CD4-positive, alpha-beta T cell treated with Interleukin-2 at 100 ng/mL for 4 hours (primary cell): ENCODE data around the gene UBE2U.

Source experiments
- DNase-seq: peaks from one replicate; pipeline ENCODE4 v3.0.0-alpha.2; 2020; ENCODE audit warnings: low spot score

The UBE2U gene, protein sequence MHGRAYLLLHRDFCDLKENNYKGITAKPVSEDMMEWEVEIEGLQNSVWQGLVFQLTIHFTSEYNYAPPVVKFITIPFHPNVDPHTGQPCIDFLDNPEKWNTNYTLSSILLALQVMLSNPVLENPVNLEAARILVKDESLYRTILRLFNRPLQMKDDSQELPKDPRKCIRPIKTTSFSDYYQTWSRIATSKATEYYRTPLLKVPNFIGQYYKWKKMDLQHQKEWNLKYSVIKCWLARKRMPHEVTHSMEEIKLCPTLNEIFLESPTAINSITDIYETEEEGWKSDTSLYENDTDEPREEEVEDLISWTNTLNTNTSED

DNA sequence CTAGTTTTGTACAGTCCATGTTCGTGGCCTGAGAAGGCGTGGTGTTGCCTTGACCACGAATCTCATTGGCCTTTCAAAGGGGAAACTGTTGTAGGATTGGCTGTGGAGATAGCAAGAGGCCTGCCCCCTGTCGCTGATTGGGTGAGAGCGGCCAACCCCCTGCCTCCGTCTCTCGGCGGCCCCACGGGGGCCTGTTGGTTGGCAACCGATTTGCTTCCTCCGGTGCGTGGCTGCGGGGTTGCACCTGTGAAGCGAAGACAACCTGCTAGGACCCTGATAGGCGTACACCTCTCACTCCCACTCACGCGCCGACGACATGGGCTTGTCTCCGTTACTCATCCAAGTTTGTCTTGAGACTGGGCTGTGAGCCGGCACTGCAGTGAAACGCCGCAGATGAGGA is at the start of gene UBE2U:
Gene UBE2U (plus strand): TSS at position 204 of the 400 bp plus-strand sequence. CDS start 428 bp downstream, outside the sequence.
- DNase-seq = no peak

DNA sequence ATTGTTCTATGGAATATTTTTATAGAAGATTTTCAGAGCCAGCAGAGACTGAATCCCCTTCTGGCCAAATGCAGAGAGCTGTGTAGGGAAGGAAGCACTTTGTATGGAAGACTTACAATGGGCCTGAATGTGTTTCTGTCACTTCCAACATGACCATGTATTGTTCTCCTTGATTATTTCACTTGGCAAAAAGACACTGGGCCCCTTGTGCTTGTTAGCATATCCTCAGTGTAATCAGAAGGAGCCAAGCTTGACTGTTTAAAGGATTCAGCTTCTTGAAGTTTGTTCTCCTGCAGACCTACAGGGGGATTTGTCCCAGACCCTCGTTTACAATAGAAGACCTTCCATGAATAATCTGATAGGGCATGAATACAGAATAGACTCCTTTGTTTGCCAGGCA is 48.1 kb upstream of the UBE2U start:
- no peak for DNase-seq

DNA sequence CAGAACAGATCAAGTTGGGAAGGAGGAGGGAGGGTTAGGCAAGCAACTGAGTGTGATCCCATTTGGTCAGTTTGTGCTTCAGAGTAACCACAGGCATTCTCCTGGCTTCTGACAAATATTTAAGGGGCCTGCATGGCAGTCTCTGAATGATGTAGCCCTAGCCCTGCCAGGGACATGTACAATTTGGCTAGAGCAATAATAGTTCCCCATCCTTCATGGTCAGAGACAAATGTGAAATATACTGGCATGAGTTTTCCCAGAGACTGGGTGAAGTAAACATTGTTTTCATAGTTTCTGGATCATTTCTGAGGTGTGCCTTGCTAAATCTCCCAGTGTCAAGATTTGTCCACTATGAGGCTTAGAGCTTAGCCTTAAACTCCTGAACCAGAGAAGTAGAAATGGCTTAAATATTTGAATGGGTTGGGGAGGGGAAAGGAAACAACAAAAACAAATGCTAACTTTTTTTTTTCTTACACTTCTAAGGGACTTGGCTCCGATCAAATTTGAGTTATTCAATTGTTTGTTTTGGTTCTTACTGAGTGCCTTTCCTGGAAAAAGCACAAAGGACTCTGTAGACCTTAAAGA is 42.0 kb upstream of the UBE2U start:
- DNase-seq = no peak

DNA sequence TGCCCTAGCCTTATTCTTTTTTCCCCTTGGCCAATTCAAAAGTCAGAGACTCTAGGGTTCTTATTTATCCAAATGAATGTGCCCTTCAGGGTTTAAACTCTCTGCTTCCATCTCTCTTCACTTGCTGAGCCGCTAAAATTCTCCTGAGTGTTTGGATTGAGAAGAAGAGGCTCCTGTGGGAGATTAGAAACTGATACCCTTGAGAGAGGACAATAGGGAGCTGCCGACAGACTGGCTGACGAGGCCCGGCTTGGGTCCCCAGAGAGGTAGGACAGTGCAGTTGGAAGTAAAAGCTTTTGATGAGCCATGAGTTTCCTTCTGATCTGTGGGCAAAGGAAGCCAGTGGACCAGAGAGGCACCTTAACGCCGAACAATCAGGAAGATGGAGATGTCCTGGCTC is 41.3 kb upstream of the UBE2U start:
- no peak for DNase-seq

DNA sequence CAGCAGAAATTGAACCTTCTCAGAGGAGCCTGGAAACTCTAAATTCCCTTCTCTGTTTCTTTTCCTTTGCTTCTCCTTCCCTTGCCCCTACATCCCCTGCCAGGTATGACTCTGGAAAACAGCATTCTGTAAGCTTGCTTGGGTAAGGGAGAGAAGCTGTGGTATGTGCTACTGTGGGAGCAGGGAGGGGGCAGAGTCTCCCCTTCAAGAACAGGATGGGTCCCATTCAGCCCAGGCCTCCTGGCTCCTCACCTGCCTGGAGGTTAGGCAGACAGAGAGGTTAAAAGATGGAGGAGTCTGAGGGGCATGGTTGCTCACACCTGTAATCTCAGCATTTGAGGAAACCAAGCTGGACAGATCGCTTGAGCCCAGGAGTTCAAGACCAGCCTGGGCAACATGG is 40.6 kb upstream of the UBE2U start:
- no peak for DNase-seq

DNA sequence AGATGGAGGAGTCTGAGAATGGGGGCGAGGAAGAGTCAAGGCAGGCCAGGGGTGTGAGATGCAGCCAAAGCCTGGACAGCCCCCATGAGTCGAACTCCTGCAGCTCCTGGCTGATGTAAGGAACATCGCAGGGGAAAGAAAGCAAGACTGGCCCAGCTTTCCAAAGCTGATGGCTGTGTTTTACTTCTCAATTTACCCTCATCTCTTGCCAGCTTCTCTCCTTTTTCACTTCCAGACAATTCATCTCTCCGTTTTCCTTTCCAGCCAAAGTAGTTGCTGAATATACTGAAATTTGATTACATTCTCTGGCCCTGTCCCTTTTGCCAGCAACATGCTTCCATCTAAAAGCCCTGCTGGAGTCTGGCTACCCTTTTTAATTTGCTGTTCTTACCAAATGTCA is 40.0 kb upstream of the UBE2U start:
- DNase-seq = no peak

DNA sequence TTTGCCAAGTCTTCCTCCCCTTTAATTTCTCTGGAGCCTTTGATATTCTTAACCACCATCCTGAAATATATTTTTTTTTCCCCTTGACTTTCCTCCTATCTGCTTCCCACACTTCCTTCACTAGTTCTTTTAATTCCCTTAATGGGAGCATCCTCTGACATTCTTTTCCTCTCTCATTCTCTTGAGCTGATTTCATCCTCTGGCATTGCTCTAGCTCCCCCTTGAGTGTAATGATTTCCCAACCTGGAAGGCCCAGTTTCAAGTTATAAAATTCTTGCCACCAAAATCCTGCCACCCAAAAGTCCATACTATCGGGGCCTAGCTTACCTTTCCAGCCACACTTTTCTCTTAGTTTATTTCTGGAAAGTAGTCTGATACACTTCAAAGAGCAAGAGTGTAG is 39.5 kb upstream of the UBE2U start:
- no peak for DNase-seq

DNA sequence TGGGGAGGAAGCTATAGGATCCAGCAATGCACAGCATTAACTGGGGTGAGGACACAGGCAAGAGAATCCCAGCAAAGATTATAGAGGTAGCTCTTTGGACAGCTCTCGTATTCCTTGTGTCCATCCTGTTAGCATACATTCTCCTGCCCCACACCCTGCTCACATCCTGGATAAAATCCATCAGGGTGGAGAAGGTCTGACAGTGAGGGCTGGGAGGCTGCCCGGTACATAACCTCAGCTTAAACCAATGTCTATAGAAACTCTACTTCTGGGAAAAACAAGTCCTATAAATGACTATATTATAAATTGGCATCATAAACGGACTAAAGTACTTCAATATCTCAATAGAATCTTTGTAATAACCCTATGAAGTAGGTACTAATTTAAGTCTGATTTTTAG is 36.8 kb upstream of the UBE2U start:
- DNase-seq = no peak

DNA sequence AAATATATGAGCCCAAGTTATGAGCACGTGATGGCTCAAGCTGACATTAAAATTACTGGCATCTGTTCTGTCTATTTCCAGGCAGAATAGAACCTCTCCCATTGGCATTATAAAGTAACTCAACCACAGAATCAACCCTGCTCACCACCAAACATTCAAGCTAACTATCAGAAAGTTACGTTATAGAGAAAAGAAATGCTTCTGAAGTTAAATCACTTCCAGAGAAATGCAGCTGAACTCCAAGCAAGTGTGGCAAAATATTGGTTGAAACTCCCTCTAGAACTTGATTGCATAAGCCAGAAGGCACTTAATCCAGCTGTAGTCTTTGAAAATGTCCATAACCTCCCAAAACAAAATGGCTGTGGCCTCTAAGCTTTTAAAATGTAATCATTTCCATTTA is 36.2 kb upstream of the UBE2U start:
- no peak for DNase-seq

DNA sequence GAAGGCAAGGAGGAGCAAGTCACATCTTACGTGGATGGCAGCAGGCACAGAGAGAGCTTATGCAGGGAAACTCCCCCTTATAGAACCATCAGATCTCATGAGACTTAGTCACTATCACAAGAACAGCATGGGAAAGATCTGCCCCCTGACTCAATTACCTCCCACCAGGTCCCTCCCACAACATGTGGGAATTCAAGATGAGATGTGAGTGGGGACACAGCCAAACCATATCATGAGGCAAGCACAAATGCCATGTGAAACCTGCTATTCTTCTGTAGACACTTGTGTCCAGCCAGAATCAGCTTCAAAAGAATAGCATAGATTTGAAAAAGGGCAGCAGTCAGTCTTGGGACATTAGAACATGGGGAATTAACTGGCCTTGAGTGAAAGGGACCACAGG is 32.2 kb upstream of the UBE2U start:
- no peak for DNase-seq

DNA sequence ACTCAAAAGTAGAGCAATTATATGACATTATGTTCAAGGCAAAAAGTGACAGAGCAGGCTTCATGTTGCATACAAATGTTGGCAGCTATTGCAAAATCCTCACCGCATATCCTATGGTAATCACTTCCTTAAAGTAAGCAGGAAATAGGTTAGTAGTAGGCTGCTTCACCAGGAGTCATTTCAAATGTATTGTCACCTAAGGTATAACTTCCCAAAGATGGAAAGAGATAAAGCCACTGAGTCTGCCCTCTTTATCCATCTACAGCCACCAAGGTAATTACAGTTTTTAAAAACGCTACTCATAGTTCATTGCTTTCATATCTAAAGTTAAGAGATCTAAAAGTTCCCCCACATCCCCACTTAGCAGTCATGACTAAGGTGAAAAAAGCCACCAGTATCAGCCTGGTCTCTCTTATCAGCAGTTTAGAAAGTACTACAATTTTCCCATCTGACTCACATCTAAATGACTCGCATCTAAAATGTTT is 31.6 kb upstream of the UBE2U start:
- no peak for DNase-seq

DNA sequence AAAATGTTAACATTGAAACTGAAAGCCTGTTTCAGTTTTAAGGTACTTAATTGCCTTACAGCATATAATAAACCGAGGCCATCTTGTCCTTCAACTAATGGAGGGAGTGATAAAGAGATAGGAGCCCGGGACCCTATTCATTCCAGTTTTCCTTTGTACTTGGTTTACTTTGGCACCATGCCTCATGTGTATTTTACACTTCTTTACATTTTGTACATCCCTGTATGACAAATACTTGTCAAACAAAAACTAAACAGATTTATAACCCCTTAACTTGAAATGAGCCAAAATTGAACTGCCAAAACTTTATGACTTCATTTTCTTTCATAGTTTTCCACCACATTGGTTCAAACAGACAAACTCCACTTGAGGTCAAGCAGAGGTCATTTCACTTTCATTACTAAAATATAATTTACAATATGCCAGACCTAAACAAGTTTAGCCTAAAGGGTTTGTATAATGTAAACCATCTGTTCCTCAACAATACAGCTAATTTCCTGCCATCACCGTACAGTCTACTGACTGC is 30.9 kb upstream of the UBE2U start:
- DNase-seq = no peak

DNA sequence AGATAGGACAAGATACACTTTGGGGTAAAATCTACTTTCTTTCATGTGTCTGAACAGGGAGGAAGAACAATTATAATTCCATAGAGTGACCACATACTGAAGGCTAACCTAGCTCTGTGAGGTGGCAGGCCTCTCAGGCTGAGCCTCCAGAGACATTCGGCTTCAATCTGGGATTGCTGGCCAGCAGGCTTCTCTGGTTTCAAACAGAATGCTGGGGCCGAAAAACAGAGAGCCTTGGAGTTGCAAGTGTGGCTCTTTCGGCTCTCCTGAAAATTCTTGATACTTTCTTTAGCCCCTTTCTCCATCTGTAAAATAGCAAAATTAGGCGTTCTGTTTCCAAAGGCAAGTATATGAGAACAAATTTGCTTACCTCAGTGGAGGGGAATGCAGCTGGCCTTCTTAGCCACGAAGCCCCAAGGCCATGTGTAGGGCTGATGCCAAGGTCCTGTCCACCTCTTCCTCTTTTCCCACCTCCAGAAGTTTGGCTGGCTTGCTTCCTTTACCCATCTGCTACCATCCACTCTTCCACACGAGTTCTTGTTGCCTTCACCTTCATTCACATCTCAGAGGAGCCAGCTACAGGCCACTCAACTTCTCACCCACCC is 30.0 kb upstream of the UBE2U start:
- no peak for DNase-seq

DNA sequence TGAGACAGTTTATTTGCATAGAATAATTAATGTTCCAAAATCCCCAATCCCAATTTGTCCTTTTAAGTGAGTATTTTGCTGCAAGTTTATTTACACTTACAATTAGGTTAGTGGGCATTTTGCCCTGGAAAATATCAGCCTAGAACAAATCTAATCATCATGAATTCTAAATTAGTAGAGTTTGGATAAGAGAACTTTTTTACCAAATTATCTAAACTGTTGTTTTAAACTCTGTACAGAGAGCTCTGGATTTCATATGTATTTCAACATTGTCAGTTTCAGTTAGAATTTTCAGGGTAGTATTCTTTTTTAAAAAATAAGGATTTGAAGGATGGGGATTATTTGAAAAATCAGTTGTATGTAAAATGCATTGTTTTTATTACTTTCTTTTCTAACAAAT is 27.8 kb upstream of the UBE2U start:
- no peak for DNase-seq

DNA sequence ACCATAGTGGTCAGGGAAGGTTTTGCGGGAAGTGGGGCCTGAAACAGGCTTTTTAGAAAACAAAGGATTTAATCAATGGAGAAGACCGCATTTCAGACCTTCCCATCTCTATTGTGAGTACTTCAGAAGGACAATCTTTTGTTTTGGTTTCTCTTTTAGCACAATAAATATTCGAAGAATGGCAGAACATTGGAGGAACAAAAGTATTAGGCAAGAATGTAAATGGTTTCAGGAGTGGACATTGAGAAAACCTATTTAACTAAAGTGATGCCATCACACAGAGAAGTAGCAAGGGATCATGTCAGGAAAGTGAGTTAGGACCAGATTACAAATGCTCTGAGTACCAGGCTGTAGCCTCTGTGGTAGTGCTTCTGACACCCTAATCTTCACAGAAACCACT is 26.8 kb upstream of the UBE2U start:
- DNase-seq = no peak

DNA sequence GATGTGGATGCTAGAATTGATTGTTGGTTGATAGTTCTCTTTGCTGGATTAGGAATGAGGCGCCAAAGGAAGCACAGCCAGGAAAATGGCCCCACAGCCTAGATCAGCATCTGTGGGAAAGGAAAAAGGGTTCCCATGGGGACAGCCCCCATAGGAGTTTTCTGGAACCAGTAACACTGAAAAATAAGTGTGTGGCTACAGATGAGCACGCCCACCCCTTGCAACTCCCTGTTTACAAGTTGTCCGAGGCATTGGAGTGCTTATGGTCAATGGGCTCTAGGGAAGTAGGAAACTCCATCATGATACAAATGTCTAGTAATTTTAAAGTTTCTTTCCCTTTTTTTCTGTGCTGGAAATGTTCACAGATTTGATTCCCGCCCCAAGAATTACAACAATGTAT is 23.8 kb upstream of the UBE2U start:
- DNase-seq = no peak

DNA sequence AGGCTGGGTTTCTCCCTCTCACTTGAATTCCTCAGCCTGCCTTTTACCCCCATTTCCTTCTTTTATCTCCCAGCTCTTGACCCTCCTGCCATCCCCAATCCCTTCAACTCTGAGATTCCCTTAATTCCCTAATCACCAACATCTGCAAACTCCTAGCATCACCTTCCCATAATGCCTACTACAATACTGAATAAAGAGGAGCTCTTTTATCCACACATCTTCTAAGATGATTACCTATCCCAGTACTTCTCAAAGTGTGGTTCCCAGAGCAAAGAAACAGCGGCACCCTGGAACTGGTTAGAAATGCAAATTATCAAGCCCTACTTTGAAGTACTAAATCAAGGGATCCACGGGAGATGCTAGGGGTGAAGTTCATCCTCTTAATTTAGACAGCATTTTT is 21.2 kb upstream of the UBE2U start:
- no peak for DNase-seq

DNA sequence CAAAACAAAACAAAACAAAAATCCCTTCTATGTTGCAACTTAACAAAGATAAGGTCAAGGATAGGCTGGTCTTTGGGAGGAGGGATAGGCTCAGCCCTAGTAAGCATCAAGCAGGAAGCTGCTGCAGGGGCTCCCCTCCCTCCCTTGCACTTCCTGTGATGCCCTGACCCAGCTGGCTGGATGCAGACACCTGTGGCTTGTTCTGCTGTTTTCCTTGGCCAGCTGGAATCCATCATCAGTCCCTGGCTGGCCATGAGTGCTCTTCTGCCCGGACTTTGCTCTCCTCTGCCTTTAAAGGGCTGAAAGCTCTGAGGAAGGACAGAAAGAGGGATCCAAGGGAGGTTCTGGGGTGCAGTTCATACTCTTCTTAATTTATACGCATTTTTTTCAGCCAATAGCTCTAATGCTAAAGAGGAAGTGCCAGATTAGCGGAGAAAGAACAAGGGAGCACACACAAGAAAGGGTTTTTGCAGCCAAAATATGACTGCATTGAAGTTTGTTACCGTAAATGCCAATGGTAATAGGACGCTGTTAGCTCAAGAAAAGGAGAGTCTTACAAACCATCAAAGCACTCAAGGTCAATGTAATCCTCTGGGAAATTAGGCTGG is 19.9 kb upstream of the UBE2U start:
- DNase-seq = no peak

DNA sequence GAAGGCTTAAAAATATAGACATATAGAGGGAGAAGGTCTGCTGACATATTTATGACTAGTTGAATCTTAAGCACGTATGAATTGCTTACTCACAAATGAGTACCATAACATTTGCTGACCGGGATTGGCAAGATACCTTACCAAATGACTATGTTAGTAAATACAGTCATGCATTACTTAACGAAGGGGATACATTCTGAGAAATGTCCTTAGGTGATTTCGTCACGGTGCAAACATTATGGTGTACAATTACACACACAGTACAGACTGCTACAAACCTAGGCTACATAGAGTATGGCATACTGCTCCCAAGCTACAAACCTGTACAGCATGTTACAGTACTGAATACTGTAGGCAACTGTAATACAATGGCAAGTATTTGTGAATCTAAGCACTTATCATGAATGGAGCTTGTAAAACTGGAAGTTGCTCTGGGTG is 19.4 kb upstream of the UBE2U start:
- DNase-seq = no peak

DNA sequence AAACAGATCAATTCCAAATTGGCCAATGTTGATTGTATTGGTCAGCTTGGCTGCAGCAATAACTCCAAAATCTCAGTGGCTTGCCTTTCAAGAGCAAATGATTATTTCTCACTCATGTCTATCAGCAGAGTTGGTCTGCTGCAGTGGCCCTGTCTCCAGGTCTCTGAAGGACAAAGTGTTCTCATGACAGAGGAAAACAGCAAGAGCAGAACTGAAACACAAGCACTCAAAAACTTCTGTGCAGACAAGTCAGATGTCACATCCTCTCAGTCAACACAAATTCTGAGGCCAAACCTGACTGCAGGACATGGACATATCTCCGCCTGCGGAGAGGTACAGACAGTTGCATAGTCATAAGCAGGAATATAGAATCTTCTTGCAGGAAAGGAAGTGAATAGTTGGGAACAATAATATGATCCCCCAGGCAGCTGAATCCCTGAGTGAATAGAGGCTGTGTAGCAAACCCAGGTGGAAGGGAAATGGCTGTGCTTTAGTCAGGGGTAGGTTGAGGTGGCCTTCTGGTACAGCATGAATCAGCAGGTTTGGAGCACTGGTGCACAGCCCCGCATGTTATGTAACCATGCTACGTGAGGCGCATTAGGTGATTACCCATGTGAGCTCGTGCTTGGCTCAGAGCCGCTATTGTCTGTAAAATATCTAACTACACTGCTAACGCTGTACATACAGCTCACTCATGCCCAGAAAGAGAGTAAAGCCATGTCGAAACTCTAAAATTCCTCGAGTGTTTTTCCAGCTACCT is 17.1 kb upstream of the UBE2U start:
- DNase-seq = no peak

DNA sequence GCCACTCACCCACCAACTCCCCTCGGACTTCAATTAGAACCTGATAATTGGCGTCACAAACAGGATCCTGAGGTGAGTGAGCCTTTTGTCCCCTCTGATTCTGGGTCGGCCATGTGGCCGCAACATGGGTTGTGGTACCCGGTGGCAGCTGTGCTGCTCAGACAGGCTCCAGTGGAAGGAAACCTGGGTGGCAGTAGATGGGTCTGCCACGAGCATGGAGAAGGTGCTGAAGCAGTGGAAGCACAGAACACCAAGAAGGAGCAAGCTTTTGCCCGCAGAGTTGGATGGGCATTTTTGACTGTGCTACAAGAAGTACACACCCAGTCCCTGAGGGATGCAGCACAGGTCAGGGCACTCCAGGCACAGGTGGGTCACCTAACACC is 16.5 kb upstream of the UBE2U start:
- no peak for DNase-seq

DNA sequence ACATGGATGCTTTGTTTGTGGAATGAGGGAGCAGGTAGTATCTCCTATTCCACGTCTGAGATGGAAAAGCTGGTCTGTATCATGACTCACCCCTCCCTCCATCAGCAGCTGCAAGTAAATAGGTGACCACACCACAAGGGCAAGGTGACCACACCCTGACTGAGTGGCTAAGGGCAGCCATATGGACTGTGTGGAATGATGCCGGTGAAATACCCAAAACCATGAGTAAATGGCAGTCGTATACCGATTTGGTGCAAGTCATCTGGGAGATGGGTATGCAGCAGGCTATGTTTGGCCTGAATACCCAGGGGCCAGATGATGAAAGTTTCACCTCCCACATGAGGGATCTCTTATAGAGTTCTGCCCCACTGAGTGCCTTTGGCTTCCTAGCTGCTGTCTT is 15.8 kb upstream of the UBE2U start:
- DNase-seq = no peak
